ENCODE measurements around the gene OR4D11. TPM values are rescaled to one million over a fixed set of nuclear protein-coding genes. Genes with fewer than 3 reads are reported as not detected.
"Not testable (repeated sequence)": the region's sequence is repeated elsewhere in the genome, so short reads cannot be mapped to it uniquely, and the experiment has no call there.

The OR4D11 gene
- total RNA-seq, 4 donors from 2014 or later = not detected

DNA sequence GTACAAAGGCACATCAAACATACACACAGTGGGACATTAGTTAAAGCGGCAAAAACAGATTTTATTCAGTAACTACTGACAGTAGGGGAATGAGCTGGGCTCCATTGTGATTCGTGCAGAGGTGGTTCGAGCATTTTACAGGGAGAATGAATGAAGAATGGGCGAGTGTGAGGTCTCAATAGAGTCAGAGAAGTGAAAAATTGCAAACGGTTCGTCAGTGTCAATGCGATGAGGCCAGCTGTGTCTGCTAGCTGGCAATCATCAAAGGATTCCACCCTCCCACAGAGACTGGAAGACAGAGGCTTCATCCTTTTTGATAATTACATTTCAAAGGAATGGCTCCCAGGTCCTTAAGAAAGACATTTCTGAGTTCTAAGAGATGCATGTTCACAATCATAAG, 25.3 kb downstream of the OR4D11 start:
- WGBS, 2 donors = 55 to 58% methylated on average over 7 of the region's 7 CpGs
- H3K4me3 ChIP-seq (replicated peaks in 1 of 3) = no peak overlapping the region
- no peaks in the 10 kb centered on the region for H3K27me3 ChIP-seq
- no peaks in the 10 kb centered on the region for H3K4me1 ChIP-seq
- no peaks in the 10 kb centered on the region for H3K36me3 ChIP-seq
- no peak for DNase-seq
- intact Hi-C loops (cut with DNase I) = no loop called here
- H3K9me3 ChIP-seq = no peaks in the 10 kb centered on the region
- TF ChIP-seq, protein P1, sequence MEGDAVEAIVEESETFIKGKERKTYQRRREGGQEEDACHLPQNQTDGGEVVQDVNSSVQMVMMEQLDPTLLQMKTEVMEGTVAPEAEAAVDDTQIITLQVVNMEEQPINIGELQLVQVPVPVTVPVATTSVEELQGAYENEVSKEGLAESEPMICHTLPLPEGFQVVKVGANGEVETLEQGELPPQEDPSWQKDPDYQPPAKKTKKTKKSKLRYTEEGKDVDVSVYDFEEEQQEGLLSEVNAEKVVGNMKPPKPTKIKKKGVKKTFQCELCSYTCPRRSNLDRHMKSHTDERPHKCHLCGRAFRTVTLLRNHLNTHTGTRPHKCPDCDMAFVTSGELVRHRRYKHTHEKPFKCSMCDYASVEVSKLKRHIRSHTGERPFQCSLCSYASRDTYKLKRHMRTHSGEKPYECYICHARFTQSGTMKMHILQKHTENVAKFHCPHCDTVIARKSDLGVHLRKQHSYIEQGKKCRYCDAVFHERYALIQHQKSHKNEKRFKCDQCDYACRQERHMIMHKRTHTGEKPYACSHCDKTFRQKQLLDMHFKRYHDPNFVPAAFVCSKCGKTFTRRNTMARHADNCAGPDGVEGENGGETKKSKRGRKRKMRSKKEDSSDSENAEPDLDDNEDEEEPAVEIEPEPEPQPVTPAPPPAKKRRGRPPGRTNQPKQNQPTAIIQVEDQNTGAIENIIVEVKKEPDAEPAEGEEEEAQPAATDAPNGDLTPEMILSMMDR (IDR thresholded peaks at IDR 0.05) = no peak
- TF ChIP-seq POLR2A (IDR thresholded peaks at IDR 0.05) = no peak
- no peak overlapping the region for H3K27ac ChIP-seq

DNA sequence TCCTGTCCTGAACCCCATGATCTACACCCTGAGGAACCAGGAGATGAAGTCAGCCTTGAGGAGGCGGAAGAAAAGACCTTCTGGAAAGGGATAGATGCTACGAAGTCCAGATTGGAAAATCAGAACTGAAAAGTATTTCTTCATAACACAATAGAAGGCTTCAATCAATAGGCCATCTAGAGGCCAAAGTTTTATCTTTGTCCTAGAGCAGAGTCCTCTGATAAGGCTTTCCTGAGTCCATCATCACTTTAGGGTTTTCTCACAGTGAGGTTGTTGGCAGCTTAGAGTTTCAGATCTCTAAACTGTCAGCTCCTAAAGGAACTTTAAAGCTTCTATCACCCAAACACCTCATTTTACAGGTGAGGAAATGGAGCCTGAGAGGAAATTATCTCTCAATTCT, 29.2 kb downstream of the OR4D11 start:
- intact Hi-C loops (cut with DNase I) = loop anchor here (10.0 kb wide), 1 partner anchor 142 kb away; no protein-coding TSS in a partner anchor

DNA sequence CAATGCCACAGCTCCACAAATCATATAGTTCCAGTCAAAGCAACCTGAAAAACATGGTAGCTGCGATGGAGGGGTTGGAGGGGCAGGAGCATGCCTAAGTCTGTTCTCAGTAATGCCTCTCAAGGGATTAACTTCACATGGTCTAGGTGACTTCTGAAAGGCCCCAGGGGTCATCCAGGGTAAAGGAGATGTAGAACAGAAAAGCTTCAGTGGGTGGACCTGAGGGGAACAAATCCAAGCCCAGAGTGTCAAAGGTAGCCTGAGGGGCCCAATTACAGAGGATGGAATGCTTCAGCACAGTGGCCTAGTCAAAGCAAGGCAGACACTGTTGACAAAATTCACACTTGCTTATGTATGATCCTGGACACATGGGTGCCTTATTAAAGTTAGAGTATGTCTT, 31.3 kb downstream of the OR4D11 start:
- H3K4me1 ChIP-seq = no peaks in the 10 kb centered on the region
- no peak overlapping the region for H3K4me3 ChIP-seq (replicated peaks in 1 of 3)
- intact Hi-C loops (cut with DNase I) = loop anchor here (10.0 kb wide), 1 partner anchor 140 kb away; no protein-coding TSS in a partner anchor
- H3K27me3 ChIP-seq = no peaks in the 10 kb centered on the region
- no peaks in the 10 kb centered on the region for H3K9me3 ChIP-seq
- no peak for DNase-seq
- no peaks in the 10 kb centered on the region for H3K36me3 ChIP-seq
- no peak for TF ChIP-seq POLR2A (IDR thresholded peaks at IDR 0.05)
- TF ChIP-seq, protein P1 (IDR thresholded peaks at IDR 0.05) = no peak
- 73 to 90% methylated on average over 1 of the region's 1 CpG for WGBS, 2 donors
- no peak overlapping the region for H3K27ac ChIP-seq

More for the DNA sequence above, 29.2 kb downstream of the OR4D11 start:
- no peaks in the 10 kb centered on the region for H3K36me3 ChIP-seq
- H3K4me3 ChIP-seq (replicated peaks in 1 of 3) = no peak overlapping the region
- no peaks in the 10 kb centered on the region for H3K9me3 ChIP-seq
- TF ChIP-seq POLR2A (IDR thresholded peaks at IDR 0.05) = no peak
- TF ChIP-seq, protein P1 (IDR thresholded peaks at IDR 0.05) = no peak
- no peaks in the 10 kb centered on the region for H3K27me3 ChIP-seq
- no peak for DNase-seq
- 87 to 98% methylated on average over 2 of the region's 2 CpGs for WGBS, 2 donors
- H3K27ac ChIP-seq = no peak overlapping the region
- no peaks in the 10 kb centered on the region for H3K4me1 ChIP-seq

DNA sequence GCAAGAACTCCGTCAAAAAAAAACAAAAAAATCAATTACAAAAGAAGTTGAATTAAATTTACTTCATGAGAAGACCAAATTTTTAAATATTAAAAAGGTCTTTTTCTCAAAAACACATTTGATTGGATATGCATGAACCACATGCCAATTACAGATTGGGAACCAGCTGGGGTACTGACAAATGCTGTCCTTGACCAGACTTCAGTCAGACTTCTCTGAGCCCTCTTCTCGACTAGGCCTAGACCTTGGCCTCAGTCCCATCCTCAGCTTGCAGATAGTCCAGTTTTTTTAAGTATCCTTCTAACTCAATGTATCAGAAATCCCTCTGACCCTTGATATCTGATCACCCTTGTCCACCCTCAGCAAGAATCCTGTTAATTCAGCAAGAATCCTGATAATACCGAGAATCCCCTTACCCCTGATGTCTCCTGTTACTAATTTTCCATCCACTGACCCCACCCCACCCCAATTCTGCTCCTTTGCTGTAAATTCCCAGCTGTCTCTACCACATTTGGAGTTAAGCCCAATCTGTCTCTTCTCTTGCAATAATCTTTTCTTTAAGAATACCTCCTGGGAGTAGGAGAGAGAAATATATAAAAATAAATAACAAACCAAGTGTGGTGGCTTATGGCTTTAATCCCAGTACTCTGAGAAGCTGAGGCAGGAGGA, 38.9 kb downstream of the OR4D11 start:
- no peak for DNase-seq
- 66 to 68% methylated on average over 3 of the region's 3 CpGs for WGBS, 2 donors
- TF ChIP-seq, protein P1 (IDR thresholded peaks at IDR 0.05) = no peak
- no peak for TF ChIP-seq POLR2A (IDR thresholded peaks at IDR 0.05)
- no peak overlapping the region for H3K4me3 ChIP-seq (replicated peaks in 1 of 3)
- H3K9me3 ChIP-seq = no peaks in the 10 kb centered on the region
- no peak overlapping the region for H3K27ac ChIP-seq
- no peaks in the 10 kb centered on the region for H3K27me3 ChIP-seq
- H3K36me3 ChIP-seq = no peaks in the 10 kb centered on the region
- no peaks in the 10 kb centered on the region for H3K4me1 ChIP-seq
- intact Hi-C loops (cut with DNase I) = no loop called here

DNA sequence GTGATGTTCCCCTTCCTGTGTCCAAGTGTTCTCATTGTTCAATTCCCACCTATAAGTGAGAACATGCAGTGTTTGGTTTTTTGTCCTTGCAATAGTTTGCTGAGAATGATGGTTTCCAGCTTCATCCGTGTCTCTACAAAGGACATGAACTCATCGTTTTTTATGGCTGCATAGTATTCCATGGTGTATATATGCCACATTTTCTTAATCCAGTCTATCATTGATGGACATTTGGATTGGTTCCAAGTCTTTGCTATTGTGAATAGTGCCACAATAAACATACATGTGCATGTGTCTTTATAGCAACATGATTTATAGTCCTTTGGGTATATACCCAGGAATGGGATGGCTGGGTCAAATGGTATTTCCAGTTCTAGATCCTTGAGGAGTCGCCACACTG, 40.3 kb downstream of the OR4D11 start:
- H3K27ac ChIP-seq; H3K9me3 ChIP-seq; H3K36me3 ChIP-seq; H3K4me1 ChIP-seq; intact Hi-C loops (cut with DNase I); H3K4me3 ChIP-seq (replicated peaks in 1 of 3); DNase-seq; H3K27me3 ChIP-seq: not testable (repeated sequence)
- WGBS, 2 donors = 58 to 84% methylated on average over 2 to 3 of the region's 3 CpGs
